DOHH2 (cell line): ENCODE data around the gene CNN3.

Experiments used
- H3F3A ChIP-seq: fragments of 200-600 bp; sonication (generic), shearing (Covaris generic); 2 replicates; pipeline ENCODE4 v1.6.0; 2016; ENCODE audit warnings: antibody characterized with exemption, mild to moderate bottlenecking; ENCODE audit not compliant: control insufficient read depth, insufficient read depth
- H3K27ac ChIP-seq: fragments of 200-600 bp; sonication (generic); 2 replicates; pipeline ENCODE4 v1.5.1; 2014; ENCODE audit warnings: low read depth, mild to moderate bottlenecking, low read length, moderate library complexity
- H3K27me3 ChIP-seq: fragments of 200-600 bp; sonication (generic); 2 replicates; pipeline ENCODE4 v1.6.1; 2014; ENCODE audit warnings: mild to moderate bottlenecking, low read length, mixed read lengths; ENCODE audit not compliant: control insufficient read depth
- H3K36me3 ChIP-seq: fragments of 200-600 bp; sonication (generic); 2 replicates; pipeline ENCODE4 v1.6.1; 2014; ENCODE audit warnings: mild to moderate bottlenecking, low read length, moderate library complexity, mixed read lengths; ENCODE audit not compliant: control insufficient read depth
- H3K4me1 ChIP-seq: fragments of 200-600 bp; sonication (generic); 2 replicates; pipeline ENCODE4 v1.6.1; 2014; ENCODE audit warnings: mild to moderate bottlenecking, low read length, mixed read lengths; ENCODE audit not compliant: control insufficient read depth
- H3K4me2 ChIP-seq: fragments of 200-600 bp; sonication (generic); 2 replicates; pipeline ENCODE4 v1.6.0; 2014; ENCODE audit warnings: mild to moderate bottlenecking, low read length, moderate library complexity
- H3K4me3 ChIP-seq: fragments of 200-600 bp; sonication (generic); 2 replicates; pipeline ENCODE4 v1.5.1; 2014; ENCODE audit warnings: mild to moderate bottlenecking, low read length, mixed read lengths
- H3K79me2 ChIP-seq: fragments of 200-600 bp; sonication (generic); 2 replicates; pipeline ENCODE4 v1.6.1; 2014; ENCODE audit warnings: mild to moderate bottlenecking, low read length, mixed read lengths; ENCODE audit not compliant: control insufficient read depth
- H3K9me2 ChIP-seq: fragments of 200-600 bp; sonication (generic); replicated peaks from 2 replicates; pipeline ENCODE4 v1.6.1; 2014; ENCODE audit warnings: mild to moderate bottlenecking, low read length, mixed read lengths; ENCODE audit not compliant: control insufficient read depth
- H3K9me3 ChIP-seq: fragments of 200-600 bp; sonication (generic); 2 replicates; pipeline ENCODE4 v1.6.1; 2014; ENCODE audit warnings: antibody characterized with exemption, low read length, mixed read lengths; ENCODE audit not compliant: control insufficient read depth, insufficient read depth
- H4K20me1 ChIP-seq: fragments of 200-600 bp; sonication (generic); 2 replicates; pipeline ENCODE4 v1.6.0; 2014; ENCODE audit warnings: low read depth, mild to moderate bottlenecking, antibody characterized with exemption, low read length, moderate library complexity; ENCODE audit not compliant: control insufficient read depth, insufficient read depth
- EZH2phosphoT487 ChIP-seq: fragments of 200-600 bp; sonication (generic); IDR thresholded peaks from 2 replicates; pipeline ENCODE4 v1.6.1; 2017; ENCODE audit warnings: borderline replicate concordance, mild to moderate bottlenecking, antibody characterized with exemption, low read length, moderate library complexity, mixed read lengths
- TF ChIP-seq, protein P1 (sequence below): fragments of 200-600 bp; sonication (generic); IDR thresholded peaks from one replicate; pipeline ENCODE4 v1.5.1; 2014; ENCODE audit warnings: antibody characterized with exemption, mild to moderate bottlenecking, low read depth, low read length; ENCODE audit not compliant: poor library complexity, severe bottlenecking

The CNN3 gene

DNA sequence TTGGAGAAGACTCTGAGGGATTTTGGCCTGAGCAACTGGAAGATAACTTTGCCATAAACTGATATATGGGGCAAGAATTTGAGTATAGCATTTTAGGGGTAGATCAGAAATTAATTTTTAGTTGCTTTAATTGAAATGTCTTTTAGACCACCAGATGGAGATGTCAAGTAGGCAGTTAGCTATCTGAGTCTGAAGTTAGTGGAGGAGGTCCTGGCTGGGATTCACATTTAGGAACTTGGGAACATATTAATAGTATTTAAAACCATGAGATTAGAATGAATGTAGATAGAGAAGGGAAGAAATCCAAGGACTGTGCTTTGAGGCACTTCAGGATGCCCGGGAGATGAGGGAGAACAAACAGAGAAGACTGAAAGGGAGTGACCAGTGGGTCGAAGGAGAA lies 74.1 kb downstream of the CNN3 start:
- Histone ChIP-seq H3K36me3 (no peaks in the 10 kb centered on the region), H4K20me1 (no peaks in the 10 kb centered on the region), H3K9me3 (no peaks in the 10 kb centered on the region), H3K4me2 (no peak overlapping the region), H3K4me1 (no peaks in the 10 kb centered on the region), H3K9me2 (no peaks in the 10 kb centered on the region), H3K27me3 (peaks cover 15% of the 10 kb centered on the region), H3K27ac (no peak overlapping the region), H3K4me3 (no peak overlapping the region), H3K79me2 (no peaks in the 10 kb centered on the region), H3F3A (no peaks in the 10 kb centered on the region)
- TF ChIP-seq, protein P1, sequence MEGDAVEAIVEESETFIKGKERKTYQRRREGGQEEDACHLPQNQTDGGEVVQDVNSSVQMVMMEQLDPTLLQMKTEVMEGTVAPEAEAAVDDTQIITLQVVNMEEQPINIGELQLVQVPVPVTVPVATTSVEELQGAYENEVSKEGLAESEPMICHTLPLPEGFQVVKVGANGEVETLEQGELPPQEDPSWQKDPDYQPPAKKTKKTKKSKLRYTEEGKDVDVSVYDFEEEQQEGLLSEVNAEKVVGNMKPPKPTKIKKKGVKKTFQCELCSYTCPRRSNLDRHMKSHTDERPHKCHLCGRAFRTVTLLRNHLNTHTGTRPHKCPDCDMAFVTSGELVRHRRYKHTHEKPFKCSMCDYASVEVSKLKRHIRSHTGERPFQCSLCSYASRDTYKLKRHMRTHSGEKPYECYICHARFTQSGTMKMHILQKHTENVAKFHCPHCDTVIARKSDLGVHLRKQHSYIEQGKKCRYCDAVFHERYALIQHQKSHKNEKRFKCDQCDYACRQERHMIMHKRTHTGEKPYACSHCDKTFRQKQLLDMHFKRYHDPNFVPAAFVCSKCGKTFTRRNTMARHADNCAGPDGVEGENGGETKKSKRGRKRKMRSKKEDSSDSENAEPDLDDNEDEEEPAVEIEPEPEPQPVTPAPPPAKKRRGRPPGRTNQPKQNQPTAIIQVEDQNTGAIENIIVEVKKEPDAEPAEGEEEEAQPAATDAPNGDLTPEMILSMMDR, result no peak

DNA sequence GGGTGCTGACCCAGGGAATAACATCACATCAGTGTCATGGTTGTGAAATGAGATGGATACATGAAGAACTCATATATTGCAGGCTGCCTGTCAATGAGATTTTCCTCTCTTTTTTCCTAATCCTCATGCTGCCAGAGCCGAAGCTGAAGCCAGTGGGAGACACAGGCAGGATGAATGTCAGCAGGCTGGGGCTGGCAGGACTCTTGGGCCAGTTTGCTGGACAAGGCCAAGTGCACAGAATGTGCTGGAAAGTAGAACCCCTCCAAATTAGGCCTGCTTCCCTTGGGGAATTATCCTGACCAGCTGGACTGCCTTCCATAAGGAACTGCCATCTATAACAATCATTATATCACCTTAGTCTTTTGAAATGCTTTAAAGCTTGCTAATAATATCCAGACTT lies 75.3 kb downstream of the CNN3 start:
- H3K27ac ChIP-seq, result no peak overlapping the region
- H3K36me3 ChIP-seq, result no peaks in the 10 kb centered on the region
- no peaks in the 10 kb centered on the region for H3K4me1 ChIP-seq
- H3K4me3 ChIP-seq, result no peak overlapping the region
- H3F3A ChIP-seq, result no peaks in the 10 kb centered on the region
- H3K4me2 ChIP-seq, result no peak overlapping the region
- TF ChIP-seq EZH2phosphoT487, result no peak
- TF ChIP-seq, protein P1, result no peak
- no peaks in the 10 kb centered on the region for H4K20me1 ChIP-seq
- no peaks in the 10 kb centered on the region for H3K79me2 ChIP-seq
- no peaks in the 10 kb centered on the region for H3K9me2 ChIP-seq
- H3K27me3 ChIP-seq, result peaks cover 15% of the 10 kb centered on the region
- no peaks in the 10 kb centered on the region for H3K9me3 ChIP-seq
